ENCODE data around the gene OR10G3.

The OR10G3 gene

GRCh38 chr14:21521501-21521900 is 58.4 kb downstream of the OR10G3 start:
- H3K27me3 ChIP-seq (ENCODE audit: insufficient read depth, low read length, poor library complexity), result no peaks in the 10 kb centered on the region
- no peak overlapping the region for H4K5ac ChIP-seq (ENCODE audit: low read length)
- no peak overlapping the region for H2BK120ac ChIP-seq (ENCODE audit: low read depth, low read length)
- H2BK15ac ChIP-seq (replicated peaks; ENCODE audit: low read depth), result no peak overlapping the region
- peaks cover 3% of the 10 kb centered on the region for H3K36me3 ChIP-seq (ENCODE audit: control insufficient read depth, insufficient read depth, low read length)
- H3K4me2 ChIP-seq (ENCODE audit: low read length), result no peak overlapping the region
- no peak overlapping the region for H3K27ac ChIP-seq (ENCODE audit: low read depth, low read length)
- H4K8ac ChIP-seq (ENCODE audit: low read depth, low read length), result no peak overlapping the region
- peaks cover 11% of the 10 kb centered on the region for H3K4me1 ChIP-seq (ENCODE audit: control insufficient read depth, low read depth, low read length)
- H2BK5ac ChIP-seq (ENCODE audit: low read length), result no peak overlapping the region
- no peak overlapping the region for H3K4me3 ChIP-seq (ENCODE audit: low read length)
- no peak overlapping the region for H3K23ac ChIP-seq (ENCODE audit: low read length)
- H2AK5ac ChIP-seq (ENCODE audit: low read length), result no peak overlapping the region
- no peak overlapping the region for H3K18ac ChIP-seq (ENCODE audit: low read length)
- WGBS (ENCODE audit: extremely low coverage, insufficient coverage, low lambda C conversion rate), result 100% methylated on average over 1 of the region's 2 CpGs
- H3K79me2 ChIP-seq (ENCODE audit: control insufficient read depth, insufficient read depth, low read length), result peaks cover 34% of the 10 kb centered on the region
- peaks cover 29% of the 10 kb centered on the region for H3K79me1 ChIP-seq (ENCODE audit: low read length)
- DNase-seq, result no peak
- no peak overlapping the region for H3K9ac ChIP-seq (ENCODE audit: low read length)
- H3K56ac ChIP-seq (ENCODE audit: low read length), result no peak overlapping the region
- no peak overlapping the region for H3K4ac ChIP-seq (ENCODE audit: low read depth, low read length)

- Histone ChIP-seq H3K4me3 (ENCODE audit: low read length) (no peak overlapping the region), H4K8ac (ENCODE audit: low read depth, low read length) (no peak overlapping the region), H3K27ac (ENCODE audit: low read depth, low read length) (no peak overlapping the region), H3K9ac (ENCODE audit: low read length) (no peak overlapping the region), H3K79me1 (ENCODE audit: low read length) (peaks cover 29% of the 10 kb centered on the region), H3K18ac (ENCODE audit: low read length) (no peak overlapping the region), H3K23ac (ENCODE audit: low read length) (no peak overlapping the region), H3K27me3 (ENCODE audit: insufficient read depth, low read length, poor library complexity) (no peaks in the 10 kb centered on the region), H3K4me2 (ENCODE audit: low read length) (no peak overlapping the region), H3K79me2 (ENCODE audit: control insufficient read depth, insufficient read depth, low read length) (peaks cover 34% of the 10 kb centered on the region), H3K56ac (ENCODE audit: low read length) (no peak overlapping the region), H2BK15ac (replicated peaks; ENCODE audit: low read depth) (no peak overlapping the region), H2BK5ac (ENCODE audit: low read length) (no peak overlapping the region), H2BK120ac (ENCODE audit: low read depth, low read length) (no peak overlapping the region), H3K4ac (ENCODE audit: low read depth, low read length) (no peak overlapping the region), H3K36me3 (ENCODE audit: control insufficient read depth, insufficient read depth, low read length) (peaks cover 3% of the 10 kb centered on the region), H3K4me1 (ENCODE audit: control insufficient read depth, low read depth, low read length) (peaks cover 11% of the 10 kb centered on the region), H2AK5ac (ENCODE audit: low read length) (no peak overlapping the region), H4K5ac (ENCODE audit: low read length) (no peak overlapping the region)
- no CpG with 5 or more reads among the region's 1 CpG for WGBS (ENCODE audit: extremely low coverage, insufficient coverage, low lambda C conversion rate)
- DNase-seq, result no peak
These were observed 59.1 kb downstream of the OR10G3 start for GRCh38 chr14:21520767-21521166.

- no peak overlapping the region for H3K4ac ChIP-seq (ENCODE audit: low read depth, low read length)
- H3K4me3 ChIP-seq (ENCODE audit: low read length), result no peak overlapping the region
These were observed 61.2 kb downstream of the OR10G3 start for GRCh38 chr14:21518725-21519124.

More at GRCh38 chr14:21518725-21519124, 61.2 kb downstream of the OR10G3 start:
- Histone ChIP-seq H3K23ac (ENCODE audit: low read length) (no peak overlapping the region), H3K56ac (ENCODE audit: low read length) (no peak overlapping the region), H4K5ac (ENCODE audit: low read length) (no peak overlapping the region), H3K4me2 (ENCODE audit: low read length) (no peak overlapping the region), H3K9ac (ENCODE audit: low read length) (no peak overlapping the region), H3K79me2 (ENCODE audit: control insufficient read depth, insufficient read depth, low read length) (peaks cover 16% of the 10 kb centered on the region), H4K8ac (ENCODE audit: low read depth, low read length) (no peak overlapping the region), H3K18ac (ENCODE audit: low read length) (no peak overlapping the region), H3K27me3 (ENCODE audit: insufficient read depth, low read length, poor library complexity) (no peaks in the 10 kb centered on the region), H2BK120ac (ENCODE audit: low read depth, low read length) (no peak overlapping the region), H3K27ac (ENCODE audit: low read depth, low read length) (no peak overlapping the region), H2AK5ac (ENCODE audit: low read length) (no peak overlapping the region), H3K4me1 (ENCODE audit: control insufficient read depth, low read depth, low read length) (peaks cover 5% of the 10 kb centered on the region), H3K79me1 (ENCODE audit: low read length) (peaks cover 16% of the 10 kb centered on the region), H2BK15ac (replicated peaks; ENCODE audit: low read depth) (no peak overlapping the region), H3K36me3 (ENCODE audit: control insufficient read depth, insufficient read depth, low read length) (no peaks in the 10 kb centered on the region), H2BK5ac (ENCODE audit: low read length) (no peak overlapping the region)
- DNase-seq, result no peak
- no CpG with 5 or more reads among the region's 2 CpGs for WGBS (ENCODE audit: extremely low coverage, insufficient coverage, low lambda C conversion rate)
